ENCODE results near the gene SLC35F2.

The SLC35F2 gene

GRCh38 chr11:107752508-107752907 is 106.1 kb downstream of the SLC35F2 start:
- in situ Hi-C loops (cut with MboI; ENCODE audit: low pct_unique_long_range_greater_than_20kb, low sequenced_read_pairs), result no loop called here
- no peak for DNase-seq

- in situ Hi-C loops (cut with MboI; ENCODE audit: low pct_unique_long_range_greater_than_20kb, low sequenced_read_pairs), result no loop called here
- no peak for DNase-seq
These were observed 107.5 kb downstream of the SLC35F2 start for GRCh38 chr11:107751082-107751481.

GRCh38 chr11:107750313-107750712 is 108.3 kb downstream of the SLC35F2 start:
- in situ Hi-C loops (cut with MboI; ENCODE audit: low pct_unique_long_range_greater_than_20kb, low sequenced_read_pairs), result no loop called here
- no peak for DNase-seq

DNA sequence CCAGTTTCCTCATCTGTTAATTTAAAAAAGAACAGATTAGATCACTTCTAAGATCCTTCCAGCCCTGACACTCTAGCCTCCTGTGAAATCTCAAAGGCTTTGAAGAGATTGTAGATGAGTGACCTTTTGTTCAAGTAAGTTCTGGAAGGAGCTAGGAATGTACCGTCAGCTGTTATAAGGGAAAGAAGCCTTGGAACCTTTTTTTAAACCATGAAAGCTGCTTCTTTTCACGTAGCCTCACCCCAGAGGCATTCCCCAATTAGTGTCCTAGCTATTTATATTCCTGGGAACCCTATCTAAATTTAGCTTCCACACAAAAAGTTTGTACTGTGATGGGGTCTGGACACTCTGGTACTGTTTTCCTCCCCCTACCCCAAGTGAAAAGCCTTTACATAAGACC is 111.0 kb downstream of the SLC35F2 start:
- no peak for DNase-seq
- in situ Hi-C loops (cut with MboI; ENCODE audit: low pct_unique_long_range_greater_than_20kb, low sequenced_read_pairs), result no loop called here

DNA sequence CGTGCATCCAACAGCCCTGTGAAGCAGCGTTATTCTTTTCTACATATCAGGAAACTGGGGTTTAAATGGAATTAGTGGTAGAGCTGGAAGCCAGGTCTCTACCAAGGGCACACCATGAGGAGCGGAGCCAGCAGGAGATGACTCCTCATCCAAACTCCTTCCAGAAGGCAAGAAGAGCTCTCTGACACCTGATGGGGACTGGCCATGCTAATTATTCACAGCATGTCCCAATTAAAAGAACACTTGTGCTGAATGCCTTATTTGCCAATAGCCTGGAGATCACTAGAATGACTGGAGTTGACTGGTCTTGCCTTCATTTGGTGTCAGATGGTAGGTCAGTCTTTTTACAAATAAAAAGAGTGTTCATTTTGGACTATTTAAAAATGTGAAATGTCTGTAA is 113.9 kb downstream of the SLC35F2 start:
- in situ Hi-C loops (cut with MboI; ENCODE audit: low pct_unique_long_range_greater_than_20kb, low sequenced_read_pairs), result no loop called here
- no peak for DNase-seq

GRCh38 chr11:107743191-107743590 is 115.4 kb downstream of the SLC35F2 start:
- no peak for DNase-seq
- in situ Hi-C loops (cut with MboI; ENCODE audit: low pct_unique_long_range_greater_than_20kb, low sequenced_read_pairs), result no loop called here

DNA sequence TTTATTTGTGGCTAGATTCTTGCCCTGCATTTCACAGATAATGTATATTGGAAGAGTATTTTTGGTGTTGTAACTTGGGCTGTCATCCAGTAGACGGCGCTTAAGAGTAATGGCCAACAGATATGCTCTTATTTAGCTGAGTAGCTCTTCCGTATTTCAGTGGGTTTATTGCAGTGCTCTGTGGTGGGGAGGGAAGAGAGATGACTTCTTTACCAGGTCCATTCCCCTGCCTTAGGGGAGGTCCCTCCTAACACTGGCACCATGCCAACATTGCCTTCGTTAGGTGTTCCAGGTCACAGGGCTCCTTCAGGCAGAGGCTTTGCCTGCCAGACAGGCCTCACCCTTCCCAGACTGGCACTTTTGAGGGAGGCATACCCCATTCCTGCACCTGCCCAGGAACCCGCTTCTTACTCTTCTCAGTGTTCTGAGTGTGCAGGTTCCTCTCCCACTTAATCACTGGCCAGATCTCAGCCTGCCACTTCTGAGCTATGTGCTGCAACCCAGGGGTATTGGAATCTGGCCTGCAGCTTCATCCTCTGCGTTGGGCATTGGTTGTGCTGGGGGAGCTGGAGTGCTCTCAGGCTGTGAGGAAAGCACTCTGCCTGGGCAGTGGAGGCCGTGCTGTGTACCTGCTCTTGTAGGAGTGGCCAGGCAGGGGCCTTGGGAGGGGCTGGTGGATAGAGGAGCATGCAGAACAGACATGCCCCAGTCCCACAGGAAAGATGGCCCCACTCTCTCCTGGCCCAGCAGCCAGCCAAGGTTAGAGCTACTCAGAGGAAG is 117.4 kb downstream of the SLC35F2 start:
- in situ Hi-C loops (cut with MboI; ENCODE audit: low pct_unique_long_range_greater_than_20kb, low sequenced_read_pairs), result no loop called here
- DNase-seq, result peak; percentile 71
